NB4 (cell line): ENCODE measurements around the gene C14orf132.

Experiments used
- DNase-seq: peaks from one replicate; pipeline ENCODE4 v3.0.0; 2010; ENCODE audit warnings: low read depth
- H3K4me3 ChIP-seq: one replicate; pipeline ENCODE4 v1.5.1; 2011; ENCODE audit warnings: mild to moderate bottlenecking, low read depth, low read length, moderate library complexity
- MYC ChIP-seq: IDR thresholded peaks from 2 replicates; pipeline ENCODE4 v1.6.1; 2011; ENCODE audit warnings: low read depth, low read length
- POLR2A ChIP-seq: IDR thresholded peaks from 2 replicates; pipeline ENCODE4 v1.6.1; 2011; ENCODE audit warnings: mild to moderate bottlenecking; ENCODE audit not compliant: insufficient read length; ENCODE audit errors: extremely low read depth
- TF ChIP-seq, protein P1 (sequence below): IDR thresholded peaks from one replicate; pipeline ENCODE4 v1.5.1; 2012; ENCODE audit warnings: low read depth, low read length
- TF ChIP-seq, protein P2 (sequence below): IDR thresholded peaks from 2 replicates; pipeline ENCODE4 v1.6.1; 2011; ENCODE audit warnings: low read depth, low read length

Gene C14orf132

GRCh38 chr14:96126783-96127271 lies 87.7 kb downstream of the C14orf132 start:
- H3K4me3 ChIP-seq = no peak overlapping the region
- DNase-seq = no peak
- TF ChIP-seq MYC = no peak
- TF ChIP-seq, protein P1, sequence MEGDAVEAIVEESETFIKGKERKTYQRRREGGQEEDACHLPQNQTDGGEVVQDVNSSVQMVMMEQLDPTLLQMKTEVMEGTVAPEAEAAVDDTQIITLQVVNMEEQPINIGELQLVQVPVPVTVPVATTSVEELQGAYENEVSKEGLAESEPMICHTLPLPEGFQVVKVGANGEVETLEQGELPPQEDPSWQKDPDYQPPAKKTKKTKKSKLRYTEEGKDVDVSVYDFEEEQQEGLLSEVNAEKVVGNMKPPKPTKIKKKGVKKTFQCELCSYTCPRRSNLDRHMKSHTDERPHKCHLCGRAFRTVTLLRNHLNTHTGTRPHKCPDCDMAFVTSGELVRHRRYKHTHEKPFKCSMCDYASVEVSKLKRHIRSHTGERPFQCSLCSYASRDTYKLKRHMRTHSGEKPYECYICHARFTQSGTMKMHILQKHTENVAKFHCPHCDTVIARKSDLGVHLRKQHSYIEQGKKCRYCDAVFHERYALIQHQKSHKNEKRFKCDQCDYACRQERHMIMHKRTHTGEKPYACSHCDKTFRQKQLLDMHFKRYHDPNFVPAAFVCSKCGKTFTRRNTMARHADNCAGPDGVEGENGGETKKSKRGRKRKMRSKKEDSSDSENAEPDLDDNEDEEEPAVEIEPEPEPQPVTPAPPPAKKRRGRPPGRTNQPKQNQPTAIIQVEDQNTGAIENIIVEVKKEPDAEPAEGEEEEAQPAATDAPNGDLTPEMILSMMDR = no peak
- no peak for TF ChIP-seq POLR2A

GRCh38 chr14:96129128-96129736 lies 90.1 kb downstream of the C14orf132 start:
- TF ChIP-seq POLR2A = no peak
- TF ChIP-seq, protein P1 = no peak
- H3K4me3 ChIP-seq = no peak overlapping the region

DNA sequence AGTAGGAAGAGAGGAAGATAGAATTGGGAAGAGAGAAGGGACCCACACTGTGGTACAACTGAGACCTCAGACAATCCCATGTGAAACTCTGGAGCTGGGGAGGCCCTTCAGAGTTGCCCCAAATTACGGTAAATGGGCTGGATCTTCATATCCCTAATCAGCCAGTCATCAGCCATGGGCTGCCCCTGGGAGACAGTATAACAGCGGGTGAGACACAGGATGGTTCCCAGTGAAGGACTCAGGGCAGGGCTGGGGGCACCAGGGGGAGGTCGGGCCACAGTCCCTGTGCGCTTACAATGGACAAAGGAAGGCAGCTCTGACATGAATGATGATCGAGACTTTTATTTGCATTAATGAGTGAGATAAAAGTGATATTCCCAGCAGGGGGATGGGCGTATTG lies 91.2 kb downstream of the C14orf132 start:
- TF ChIP-seq, protein P2, sequence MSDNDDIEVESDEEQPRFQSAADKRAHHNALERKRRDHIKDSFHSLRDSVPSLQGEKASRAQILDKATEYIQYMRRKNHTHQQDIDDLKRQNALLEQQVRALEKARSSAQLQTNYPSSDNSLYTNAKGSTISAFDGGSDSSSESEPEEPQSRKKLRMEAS = no peak
- TF ChIP-seq, protein P1 = no peak
- TF ChIP-seq MYC (no peak), POLR2A (no peak)

More at GRCh38 chr14:96129128-96129736, 90.1 kb downstream of the C14orf132 start:
- no peak for DNase-seq

DNA sequence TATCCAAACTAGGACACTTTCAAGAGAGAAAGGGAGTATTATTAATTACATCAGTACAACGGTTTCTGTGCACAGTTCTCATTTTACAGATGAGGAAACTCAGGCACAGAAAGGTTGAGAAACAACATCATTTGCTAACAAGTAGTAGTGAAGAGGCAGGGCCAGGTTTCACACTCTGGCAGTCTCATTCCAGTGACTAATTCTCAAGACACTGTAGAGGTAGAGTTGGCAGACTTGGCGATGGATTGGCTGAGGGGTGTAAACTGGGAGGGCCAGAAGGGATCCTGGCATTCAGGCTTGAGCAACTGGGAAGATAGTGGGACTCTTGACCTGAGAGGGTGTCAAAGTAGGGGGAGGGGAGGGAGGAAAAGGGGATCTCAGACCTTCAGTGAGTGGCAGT lies 91.7 kb downstream of the C14orf132 start:
- no peak for DNase-seq
- TF ChIP-seq POLR2A (no peak), MYC (no peak)
- TF ChIP-seq, protein P2 = no peak
- TF ChIP-seq, protein P1 = no peak
- no peak overlapping the region for H3K4me3 ChIP-seq

More for the DNA sequence above, 91.2 kb downstream of the C14orf132 start:
- no peak overlapping the region for H3K4me3 ChIP-seq
- no peak for DNase-seq

- DNase-seq = no peak
- no peak overlapping the region for H3K4me3 ChIP-seq
- no peak for TF ChIP-seq MYC
- TF ChIP-seq, protein P1 = no peak
- TF ChIP-seq, protein P2 = no peak
- TF ChIP-seq POLR2A = no peak
Measured at GRCh38 chr14:96131836-96132235, 92.7 kb downstream of the C14orf132 start.

GRCh38 chr14:96134508-96134907 lies 95.3 kb downstream of the C14orf132 start:
- DNase-seq = no peak
- H3K4me3 ChIP-seq = no peak overlapping the region
- no peak for TF ChIP-seq POLR2A

GRCh38 chr14:96135285-96135684 lies 96.1 kb downstream of the C14orf132 start:
- H3K4me3 ChIP-seq = no peak overlapping the region
- TF ChIP-seq MYC (no peak), POLR2A (no peak)
- TF ChIP-seq, protein P2 = no peak
- TF ChIP-seq, protein P1 = no peak
- no peak for DNase-seq
